Activated effector memory CD4-positive, alpha-beta T cell treated with Interleukin-2 at 50 U/mL for 16 hours (primary cell): Measurements from ENCODE around the gene UBAC1.

Experiments
- DNase-seq: peaks from one replicate; pipeline ENCODE4 v3.0.0-alpha.2; 2020

UBAC1 gene, protein sequence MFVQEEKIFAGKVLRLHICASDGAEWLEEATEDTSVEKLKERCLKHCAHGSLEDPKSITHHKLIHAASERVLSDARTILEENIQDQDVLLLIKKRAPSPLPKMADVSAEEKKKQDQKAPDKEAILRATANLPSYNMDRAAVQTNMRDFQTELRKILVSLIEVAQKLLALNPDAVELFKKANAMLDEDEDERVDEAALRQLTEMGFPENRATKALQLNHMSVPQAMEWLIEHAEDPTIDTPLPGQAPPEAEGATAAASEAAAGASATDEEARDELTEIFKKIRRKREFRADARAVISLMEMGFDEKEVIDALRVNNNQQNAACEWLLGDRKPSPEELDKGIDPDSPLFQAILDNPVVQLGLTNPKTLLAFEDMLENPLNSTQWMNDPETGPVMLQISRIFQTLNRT

DNA sequence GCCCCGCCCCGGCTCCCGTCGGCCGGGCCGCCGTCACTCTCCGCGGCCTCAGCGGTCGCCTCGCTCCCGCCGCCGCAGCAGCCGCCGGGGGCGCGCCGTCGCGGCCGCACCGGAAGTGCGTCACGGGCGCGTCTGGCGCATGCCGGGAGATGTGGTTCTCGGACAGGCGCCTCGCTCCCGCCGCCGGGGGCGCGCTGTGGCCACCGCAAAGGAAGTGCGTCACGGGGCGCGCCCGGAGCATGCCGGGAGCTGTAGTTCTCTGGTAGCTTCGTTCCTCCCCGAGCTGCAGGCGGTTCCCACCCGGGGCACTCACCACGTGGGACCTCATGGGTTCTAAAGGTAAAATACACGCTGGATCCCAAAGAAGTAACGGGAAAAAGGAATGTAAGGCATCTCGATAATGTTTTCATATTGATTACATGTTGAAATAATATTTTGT lies at the start of gene UBAC1:
TSS of gene UBAC1 (minus strand) at position 97 of the 439 bp plus-strand sequence. CDS start 211 bp downstream, outside the sequence.
- peak; percentile 93 for DNase-seq

DNA sequence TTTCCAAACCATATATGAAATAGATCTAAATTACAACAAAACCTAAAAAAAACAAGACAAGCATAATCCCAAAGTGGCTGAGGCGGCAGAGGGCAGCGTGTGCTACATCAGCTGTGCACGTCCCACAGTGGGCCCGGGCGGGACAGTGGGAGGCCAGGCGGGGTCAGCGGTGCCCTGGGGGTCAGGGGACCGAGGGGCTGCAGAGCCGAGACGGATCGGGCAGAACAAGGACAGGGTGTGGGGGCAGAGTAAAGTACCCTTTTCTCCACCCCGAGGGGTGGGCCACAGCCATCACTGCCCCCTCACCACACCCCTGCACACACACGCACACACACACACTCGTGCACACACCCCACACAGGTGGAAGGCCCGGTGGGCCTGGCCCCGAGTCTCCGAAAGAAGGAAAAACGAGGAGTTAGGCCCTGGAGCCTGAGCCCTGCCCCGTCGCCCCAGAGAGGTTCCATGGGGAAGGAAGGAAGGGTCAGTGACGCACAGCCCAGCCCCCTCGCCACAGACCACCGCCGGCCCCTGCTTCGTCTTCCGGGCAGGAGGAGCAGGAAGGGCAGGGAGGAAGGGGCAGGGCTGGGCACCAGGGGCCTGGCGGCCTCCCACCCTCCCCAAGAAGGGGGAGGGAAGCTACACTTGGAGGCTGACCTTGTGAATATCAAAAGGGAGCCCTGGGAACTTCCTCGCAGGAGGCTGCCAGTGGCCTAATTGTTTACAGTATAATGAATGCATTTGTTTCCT lies 49.6 kb upstream of the UBAC1 start:
- DNase-seq = no peak

DNA sequence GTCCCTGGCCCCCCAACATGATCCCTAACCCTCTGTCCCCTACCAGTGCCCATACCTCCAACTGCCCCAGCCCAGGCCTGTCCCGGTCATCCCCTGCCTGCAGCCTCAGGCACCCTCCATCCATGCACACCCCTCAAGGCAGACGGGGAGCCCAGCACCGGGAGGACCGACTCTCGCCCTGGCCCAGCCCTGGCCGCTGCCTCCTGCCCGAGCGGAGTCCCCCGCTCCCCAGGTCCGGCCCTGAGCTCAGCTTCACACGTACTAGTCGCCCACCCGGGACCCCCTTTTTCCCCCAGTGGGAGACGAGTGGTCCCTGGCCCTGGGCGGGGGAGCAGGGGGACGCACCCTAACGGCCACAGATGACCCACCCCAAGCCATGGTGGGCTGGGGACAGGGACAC lies 49.0 kb upstream of the UBAC1 start:
- DNase-seq = no peak

DNA sequence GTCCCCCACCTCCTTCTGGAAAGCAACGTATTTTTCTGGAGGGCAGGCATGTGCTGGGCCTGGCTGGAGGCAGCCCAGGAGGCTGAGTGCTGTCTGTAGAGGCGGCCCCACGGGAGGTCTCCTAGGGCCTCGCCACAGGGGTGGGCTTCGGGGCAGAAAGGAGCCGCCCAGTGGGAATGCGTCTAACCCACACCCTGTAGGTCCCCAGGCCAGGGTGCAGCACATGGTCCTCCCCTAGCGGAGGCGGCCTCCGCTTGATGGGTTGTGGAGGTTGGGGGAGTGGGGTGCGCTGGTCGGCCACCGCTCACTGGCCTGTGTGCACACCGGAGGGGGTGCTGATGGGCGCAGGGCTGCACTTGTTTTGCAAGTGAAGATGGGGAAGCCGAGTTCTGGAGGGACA lies 48.3 kb upstream of the UBAC1 start:
- DNase-seq = no peak

DNA sequence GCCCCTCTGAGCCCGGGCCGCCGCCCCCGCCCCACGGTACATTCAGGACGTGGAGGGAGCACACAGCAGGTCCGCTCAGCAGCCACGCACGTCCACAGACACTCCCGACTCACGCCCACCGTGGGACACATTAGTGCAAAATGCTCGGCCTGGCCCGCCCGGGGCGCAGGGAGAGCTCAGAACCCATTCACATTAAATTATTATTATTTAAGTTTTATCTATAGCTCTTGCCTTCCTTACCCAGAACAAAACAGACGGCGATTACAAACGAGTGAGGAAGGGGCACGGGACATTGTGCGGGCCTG lies 47.5 kb upstream of the UBAC1 start:
- DNase-seq = no peak

DNA sequence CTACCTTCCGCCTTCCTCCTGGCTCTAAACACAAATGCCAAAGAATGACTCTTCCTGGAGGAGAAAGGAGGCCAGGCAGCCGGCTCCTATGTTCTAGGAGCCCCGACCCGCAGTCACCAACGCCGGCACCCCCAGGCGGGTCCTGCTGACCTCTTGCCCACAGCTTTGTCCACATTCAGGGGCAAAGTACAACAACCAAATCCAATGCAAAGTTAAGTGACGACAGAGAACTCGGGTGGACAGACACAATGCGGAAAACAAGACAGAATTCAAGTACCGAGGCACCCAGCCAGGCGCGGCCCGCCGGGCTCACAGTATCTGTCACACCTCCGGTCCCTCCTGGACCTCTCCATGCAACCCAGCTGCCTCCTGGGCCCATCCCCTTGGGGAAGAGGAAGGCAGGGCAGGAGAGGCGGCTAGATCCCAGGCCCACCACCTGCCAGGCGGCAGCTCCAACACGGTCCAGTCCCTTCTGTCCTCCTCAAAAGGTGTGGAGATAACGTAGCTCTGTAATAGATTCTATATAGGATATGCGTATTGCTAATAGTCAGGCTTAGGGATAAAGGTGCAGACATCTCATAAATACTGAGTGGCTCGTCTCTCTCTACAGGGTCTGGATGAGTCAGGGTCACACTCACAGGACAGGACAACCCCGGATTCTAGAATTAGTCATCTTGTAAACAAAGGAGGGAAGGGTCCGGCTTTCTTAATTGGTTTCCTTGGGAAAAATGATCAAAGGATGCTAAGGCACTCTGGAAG lies 46.9 kb upstream of the UBAC1 start:
- no peak for DNase-seq

DNA sequence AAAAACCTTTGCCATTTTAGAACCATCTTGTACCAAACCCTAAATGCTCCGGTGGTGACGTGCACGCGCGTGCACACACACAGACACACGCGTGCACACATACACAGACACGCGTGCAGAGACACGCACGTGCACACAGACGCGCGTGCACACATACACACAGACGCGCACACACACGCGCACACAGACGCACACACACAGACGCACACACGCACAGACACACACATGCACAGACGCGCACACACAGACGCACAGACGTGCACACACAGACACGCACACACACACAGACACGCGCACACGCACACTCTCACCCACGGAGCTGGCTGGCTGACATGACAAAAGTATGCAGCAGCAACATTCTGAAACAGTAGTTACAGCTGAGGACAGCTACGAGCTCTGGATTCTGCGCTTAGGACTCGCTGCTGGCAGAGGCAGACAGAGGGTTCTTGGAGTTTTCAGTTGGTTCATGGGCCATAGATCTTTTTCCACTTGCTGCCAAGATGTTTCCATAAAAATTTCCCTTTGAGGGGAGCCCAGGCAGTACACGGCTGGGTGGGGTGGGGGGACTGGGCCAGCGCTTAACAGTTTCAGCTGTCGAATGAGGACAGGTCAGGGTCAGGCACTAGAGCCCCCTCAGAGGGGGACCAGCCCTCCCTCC lies 46.2 kb upstream of the UBAC1 start:
- DNase-seq = no peak

DNA sequence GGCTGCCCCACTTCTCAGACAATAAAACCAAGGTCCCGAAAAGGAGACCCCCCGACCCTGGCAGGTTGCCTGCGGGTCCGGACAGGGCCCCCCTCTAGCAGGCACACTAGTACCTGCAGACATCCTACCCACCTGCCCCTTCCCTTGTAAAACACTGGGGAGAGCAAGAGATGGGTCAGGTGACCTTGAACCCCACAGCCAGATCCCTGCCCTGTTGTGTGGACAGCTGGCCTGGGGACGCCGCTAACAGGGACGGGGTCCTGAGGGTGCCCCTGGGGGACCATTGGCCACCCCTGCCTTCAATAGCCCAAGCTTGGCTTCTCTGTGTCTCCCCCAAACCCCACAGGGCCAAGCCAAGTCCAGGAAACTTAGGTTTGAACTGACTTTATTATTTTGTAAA lies 45.0 kb upstream of the UBAC1 start:
- no peak for DNase-seq

DNA sequence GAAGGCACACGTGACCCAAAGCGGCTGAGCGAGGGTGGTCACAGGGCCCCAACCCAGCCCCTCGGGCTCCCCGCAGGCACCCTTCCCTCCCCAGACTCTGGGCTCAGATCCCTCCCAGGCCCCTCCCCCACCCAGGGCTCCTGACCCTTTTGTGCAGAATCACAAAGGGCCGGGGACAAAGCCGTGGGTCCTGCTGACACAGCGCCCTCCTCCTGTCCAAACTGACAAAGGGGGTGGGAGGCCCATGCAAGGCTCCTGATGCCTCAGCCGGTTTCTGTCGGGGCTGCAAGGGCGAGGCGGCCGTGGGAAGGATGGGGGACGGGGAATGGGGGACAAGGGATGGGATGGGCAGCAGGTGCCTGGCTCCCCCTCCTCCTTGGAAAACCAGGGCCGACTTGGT lies 43.5 kb upstream of the UBAC1 start:
- DNase-seq = no peak

DNA sequence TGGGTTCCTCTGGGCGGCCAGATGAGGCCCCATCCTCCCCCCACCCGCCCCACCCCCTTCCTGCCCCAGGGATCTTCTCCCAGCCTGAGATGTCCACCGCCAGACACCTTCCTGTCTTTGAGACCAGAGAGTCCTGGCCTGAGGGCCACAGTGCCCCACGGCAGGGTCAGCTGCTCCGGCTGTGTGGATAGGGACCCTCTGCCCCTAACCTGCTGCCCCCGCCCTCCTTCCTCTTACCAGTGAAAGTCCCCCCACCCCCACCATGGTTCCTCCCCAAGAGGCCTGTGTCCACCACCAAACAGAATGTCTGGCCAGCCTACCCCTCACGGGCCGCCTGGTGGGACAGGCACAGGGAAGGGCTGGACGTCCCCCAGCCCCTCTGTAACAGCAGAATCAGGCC lies 43.0 kb upstream of the UBAC1 start:
- no peak for DNase-seq

DNA sequence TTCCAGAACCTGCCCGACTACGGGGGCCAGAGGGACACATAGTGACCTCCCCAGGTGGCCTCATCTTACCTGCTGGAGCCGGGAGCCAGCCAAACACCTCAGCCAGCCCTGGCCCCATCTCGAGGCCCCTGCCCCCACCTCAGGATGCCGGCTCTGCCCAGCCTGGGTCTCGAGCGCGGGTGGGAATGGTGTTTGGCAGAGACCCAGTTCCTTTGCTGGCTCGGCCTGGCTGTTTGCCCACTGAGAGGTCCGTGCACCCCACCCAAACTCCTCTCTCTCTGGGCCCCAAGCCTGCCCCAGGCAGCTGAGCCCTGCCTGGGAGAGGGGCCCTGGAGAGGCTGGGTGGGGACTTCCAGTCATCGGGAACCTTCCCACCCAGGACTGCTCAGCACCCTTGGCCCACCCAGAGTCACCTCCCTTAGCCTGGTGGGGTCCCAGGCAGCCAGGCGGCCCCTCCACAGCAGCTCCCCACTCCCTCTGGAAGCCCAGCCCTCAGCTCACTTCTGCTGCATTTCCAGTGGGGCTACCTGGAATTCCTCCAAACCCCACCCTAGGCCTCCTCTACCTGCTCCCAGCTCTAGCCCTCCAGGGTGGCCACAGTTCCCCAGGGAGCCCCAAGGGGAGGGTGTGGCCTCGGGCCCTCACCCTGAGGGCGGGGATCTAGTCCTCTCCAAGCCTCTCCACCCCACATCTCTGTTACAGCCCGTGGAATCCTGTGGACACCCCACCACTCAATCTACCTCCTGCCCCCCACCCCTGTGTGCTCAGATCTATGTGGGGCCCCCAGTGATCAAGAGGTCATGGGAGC lies 42.4 kb upstream of the UBAC1 start:
- no peak for DNase-seq

DNA sequence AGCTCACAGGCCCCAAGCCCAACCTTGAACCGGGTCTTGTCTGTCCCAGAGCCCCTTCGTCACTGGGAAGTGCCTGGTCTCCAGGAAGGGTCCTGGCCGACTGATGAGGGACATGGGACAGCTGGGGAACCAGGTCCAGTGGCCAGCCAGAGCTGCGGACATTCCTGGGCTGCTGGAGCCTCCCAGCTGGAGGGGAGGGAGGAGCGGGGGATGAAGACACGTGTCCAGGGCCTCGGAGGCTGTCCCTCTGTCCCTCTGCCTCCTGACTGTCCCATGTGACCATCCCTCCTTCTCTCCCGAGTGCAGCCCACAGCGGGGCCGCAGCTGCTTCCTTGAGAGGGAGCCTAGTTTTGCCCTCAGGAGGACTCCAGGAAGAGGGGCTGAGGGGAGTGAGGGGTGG lies 41.7 kb upstream of the UBAC1 start:
- DNase-seq = no peak

DNA sequence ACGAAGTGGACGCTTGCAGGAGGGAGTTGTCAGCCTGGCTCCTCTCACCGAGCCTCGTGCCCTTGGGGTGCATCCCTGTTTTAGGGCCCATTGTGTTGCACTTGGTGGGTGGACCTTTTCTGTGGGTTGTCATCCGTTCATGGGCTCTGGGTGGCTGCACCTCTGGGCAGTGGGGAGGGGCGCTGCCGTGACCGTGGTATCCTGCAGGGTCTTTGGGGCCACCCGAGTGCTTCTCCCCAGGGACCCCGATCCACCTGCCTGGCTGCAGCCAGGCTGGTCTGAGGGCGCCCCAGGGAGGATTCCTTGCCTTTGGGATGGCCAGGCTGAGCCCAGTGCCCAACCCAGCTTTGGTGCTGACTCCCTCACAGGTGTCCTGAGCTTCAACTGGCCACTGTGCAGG lies 41.0 kb upstream of the UBAC1 start:
- no peak for DNase-seq

DNA sequence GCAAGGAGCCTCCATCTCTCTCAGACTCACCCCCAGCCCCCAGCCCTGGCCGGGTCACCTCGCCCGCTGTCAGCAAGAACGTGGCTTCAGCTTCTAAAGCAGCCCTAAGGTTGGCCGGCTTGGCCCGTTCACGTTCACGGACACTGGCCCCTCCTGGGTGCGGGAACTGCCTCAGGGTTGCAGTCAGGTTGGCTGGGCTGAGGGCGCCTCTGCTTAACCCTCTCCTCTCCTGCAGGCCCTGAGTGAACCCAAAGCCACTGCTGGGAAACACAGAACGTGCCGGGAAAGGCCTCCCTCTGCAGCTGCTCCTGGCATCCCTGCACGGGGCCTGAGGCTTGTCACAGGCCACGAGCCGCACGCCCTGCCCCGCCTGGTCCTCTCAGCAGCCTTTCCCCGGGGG lies 40.1 kb upstream of the UBAC1 start:
- no peak for DNase-seq

DNA sequence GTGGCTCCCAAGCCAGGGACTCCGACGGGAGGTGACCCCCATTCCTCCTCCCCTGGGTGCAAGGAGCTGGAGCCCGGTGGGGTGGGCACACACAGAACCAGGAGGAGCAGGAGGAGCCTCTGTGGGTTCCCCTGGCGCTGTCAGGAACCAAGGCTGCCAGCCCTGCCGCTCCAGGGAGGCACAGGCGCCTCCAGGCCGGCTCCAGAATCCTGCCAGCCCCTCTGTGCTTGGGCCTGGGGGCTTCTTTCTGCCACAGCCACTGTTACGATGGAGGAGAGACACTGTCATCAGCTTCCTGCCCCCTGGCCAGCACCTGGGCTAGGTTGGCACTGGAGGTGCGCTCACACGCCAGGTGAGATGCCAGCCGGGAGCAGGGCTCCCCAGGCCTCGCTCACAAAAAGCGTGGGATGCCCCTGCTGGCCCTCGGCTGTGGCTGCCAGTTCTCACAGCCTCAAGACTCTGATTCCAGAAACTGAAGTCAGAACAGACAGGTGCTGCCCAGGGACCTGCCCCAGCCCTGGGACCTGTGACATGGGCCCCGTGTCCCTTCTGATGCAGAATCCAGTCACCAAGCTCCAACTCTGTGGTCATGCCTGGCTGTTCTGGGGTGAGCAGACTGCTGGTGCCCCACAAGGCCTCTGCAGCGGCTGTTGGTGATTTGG lies 37.4 kb upstream of the UBAC1 start:
- no peak for DNase-seq

DNA sequence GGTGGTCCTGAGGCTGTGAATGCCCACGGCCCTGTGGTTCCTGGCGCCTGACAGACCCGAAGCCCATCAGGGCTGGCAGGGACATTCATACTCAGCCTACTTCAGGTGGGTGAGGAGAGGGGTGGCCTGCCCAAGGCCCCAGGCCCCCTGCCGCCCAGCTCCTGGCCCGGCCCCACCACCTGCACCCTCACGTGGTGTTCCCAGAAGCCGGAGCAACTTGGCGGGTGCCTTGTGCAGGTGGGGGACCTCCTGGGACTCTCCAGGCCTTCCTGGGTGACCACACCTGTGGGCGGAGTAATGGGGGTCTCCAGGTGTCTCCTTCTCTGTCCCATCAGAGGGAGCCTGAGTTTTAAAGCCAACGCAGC lies 36.8 kb upstream of the UBAC1 start:
- no peak for DNase-seq

DNA sequence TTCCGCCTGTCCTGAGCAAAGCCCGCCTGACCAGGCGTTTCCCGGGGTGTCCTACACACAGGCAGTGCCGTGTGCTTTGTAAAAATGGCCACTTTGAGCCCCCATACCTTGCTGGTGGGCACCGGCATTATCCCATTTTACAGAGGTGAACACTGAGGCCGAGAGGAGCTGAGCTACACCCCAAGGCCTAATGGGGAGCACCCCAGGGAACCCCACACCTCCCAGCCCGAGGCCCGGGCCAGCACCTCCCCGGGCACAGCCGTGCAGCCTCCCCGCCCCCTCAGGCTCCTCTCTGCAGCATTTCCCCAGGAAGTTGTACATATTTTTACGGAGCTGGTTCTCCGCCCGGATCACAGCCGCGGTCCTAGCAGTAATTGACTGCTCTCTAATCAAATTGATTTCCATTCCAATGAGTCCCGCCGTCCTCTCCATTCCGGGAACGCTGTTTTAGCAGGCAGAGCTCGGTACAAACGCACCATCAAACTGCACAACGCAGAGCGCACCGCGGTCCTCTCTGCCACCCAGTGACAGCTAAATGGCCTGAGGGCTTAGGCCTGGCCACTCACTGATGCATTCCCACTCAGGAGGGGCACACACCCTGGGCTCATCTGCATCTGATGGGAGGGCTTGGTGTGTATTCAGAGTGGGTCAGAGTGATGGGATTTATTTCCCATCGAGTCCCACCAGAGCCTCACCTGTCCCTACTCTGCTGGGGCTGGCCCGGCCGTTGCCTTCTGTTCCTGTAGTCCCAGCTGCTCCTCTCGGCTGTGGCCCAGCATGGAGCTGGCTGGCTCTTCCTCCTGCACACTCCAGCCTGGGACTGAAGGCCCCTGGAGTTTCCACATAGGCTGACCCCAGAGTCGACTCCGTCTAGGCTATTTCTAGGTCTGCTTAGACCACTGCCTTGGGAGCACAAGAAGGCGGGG lies 36.2 kb upstream of the UBAC1 start:
- no peak for DNase-seq

DNA sequence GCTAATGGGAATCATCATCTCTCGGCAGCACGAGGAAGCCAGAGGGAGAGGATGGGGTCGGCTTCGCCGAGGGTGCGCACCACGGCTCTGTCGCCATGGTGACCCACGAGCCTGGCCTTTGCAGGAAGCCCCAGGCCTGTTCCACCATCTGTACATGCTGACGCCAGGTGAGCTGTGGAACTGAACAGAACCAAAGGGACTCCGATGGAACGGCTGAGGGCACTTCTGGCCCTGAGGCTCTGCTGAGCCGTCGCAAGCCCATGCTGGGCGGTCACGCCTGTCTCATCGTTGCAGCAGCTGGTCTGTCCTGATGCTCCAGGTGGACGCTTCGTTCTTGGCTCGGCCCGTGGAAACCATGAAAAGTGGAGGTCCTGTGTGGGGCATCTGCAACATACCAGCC lies 34.6 kb upstream of the UBAC1 start:
- no peak for DNase-seq

DNA sequence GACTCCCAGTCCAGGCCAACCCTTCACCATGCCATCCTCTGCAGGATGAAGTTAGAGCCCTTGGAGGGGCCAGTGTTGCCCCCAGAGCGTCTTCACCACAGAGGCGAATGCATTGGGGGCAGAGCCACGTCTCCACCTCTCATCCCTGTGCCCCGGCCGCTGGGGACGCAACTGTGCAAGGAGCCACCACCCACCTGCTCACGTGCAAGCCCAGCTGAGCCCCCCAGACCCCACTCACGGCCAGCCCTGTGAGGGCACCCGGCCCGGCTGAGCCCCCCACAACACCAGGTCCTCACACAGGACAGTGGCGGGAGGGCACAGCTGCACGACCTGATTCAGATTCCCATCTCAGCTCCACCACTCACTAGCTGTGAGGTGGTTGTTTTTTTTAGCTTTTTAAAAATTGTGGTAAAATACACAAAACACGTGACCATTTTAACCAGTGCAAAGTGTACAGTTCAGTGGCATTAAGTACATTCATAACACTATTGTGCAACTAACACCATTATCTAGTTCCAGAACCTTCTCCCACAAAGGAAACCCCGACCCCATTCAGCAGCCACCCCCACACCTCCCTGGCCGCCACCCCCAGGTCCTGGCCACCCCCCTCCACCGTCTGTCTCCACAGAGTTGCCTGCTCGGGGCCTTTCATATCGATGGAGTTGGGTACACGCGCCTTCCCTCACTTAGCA lies 33.5 kb upstream of the UBAC1 start:
- no peak for DNase-seq
